ENCODE measurements around the gene ZCWPW1. TPM values are rescaled to one million over a fixed set of nuclear protein-coding genes. Genes with fewer than 3 reads are reported as not detected.

The ZCWPW1 gene
- total and polyA plus RNA-seq, 2 of the 8 experiments (the other 6 are each of a cell fraction or from before 2014, with no cell fraction given) = 0.51 to 1.4 TPM

GRCh38 chr7:100452513-100452912, 24.0 kb upstream of the ZCWPW1 start:
- Histone ChIP-seq H3K4me2 (ENCODE audit: insufficient read depth in 1 of 2, low read depth in 2 of 2, low read length in 2 of 2) (no peak overlapping the region), H2BK5ac (ENCODE audit: low read depth, low read length) (no peak overlapping the region), H3K9me3 (ENCODE audit: insufficient read depth in 2 of 2, low read depth in 1 of 2, low read length in 1 of 2) (no peaks in the 10 kb centered on the region), H3K23ac (ENCODE audit: insufficient read length) (no peak overlapping the region), H3K4ac (replicated peaks; ENCODE audit: insufficient read length, low read depth, low read length) (no peak overlapping the region), H2BK20ac (ENCODE audit: low read length) (no peak overlapping the region), H4K8ac (ENCODE audit: extremely low read depth, insufficient read depth, low read length) (no peak overlapping the region), H2AK5ac (ENCODE audit: low read depth, low read length) (no peak overlapping the region), H2BK120ac (replicated peaks; ENCODE audit: low read depth, low read length) (no peak overlapping the region), H3K4me3 (ENCODE audit: extremely low read depth in 1 of 4, insufficient read depth in 2 of 4, low read depth in 3 of 4, low read length in 4 of 4) (no peak overlapping the region), H3K56ac (replicated peaks; ENCODE audit: insufficient read length, low read depth, low read length) (no peak overlapping the region), H3K4me1 (replicated peaks in 1 of 4; ENCODE audit: control insufficient read depth in 3 of 4, insufficient read depth in 4 of 4, low read length in 3 of 4) (peaks cover 0 to 8% (median 6%) of the 10 kb centered on the region in 4 experiments; a peak in 6 of 7 replicates), H3K18ac (ENCODE audit: extremely low read depth, low read length) (no peak overlapping the region), H2BK15ac (ENCODE audit: low read length) (no peak overlapping the region), H3K14ac (ENCODE audit: insufficient read length) (no peak overlapping the region), H2BK12ac (ENCODE audit: low read depth, low read length) (no peak overlapping the region), H3K27me3 (replicated peaks in 1 of 4; ENCODE audit: control insufficient read depth in 3 of 4, extremely low read depth in 1 of 4, insufficient read depth in 3 of 4, low read length in 3 of 4) (no peaks in the 10 kb centered on the region), H3K27ac (ENCODE audit: low read depth, low read length) (no peak overlapping the region), H3K79me2 (ENCODE audit: control insufficient read depth in 1 of 2, insufficient read depth in 2 of 2, low read length in 2 of 2) (no peaks in the 10 kb centered on the region), H4K91ac (replicated peaks; ENCODE audit: insufficient read length, low read length) (no peak overlapping the region), H3K36me3 (ENCODE audit: control insufficient read depth in 2 of 4, insufficient read depth in 4 of 4, low read length in 3 of 4) (no peaks in the 10 kb centered on the region), H2AFZ (ENCODE audit: low read length) (no peak overlapping the region), H4K20me1 (replicated peaks in 1 of 2; ENCODE audit: control insufficient read depth in 1 of 2, insufficient read depth in 2 of 2, low read length in 2 of 2) (no peaks in the 10 kb centered on the region), H3K9ac (replicated peaks in 1 of 4; ENCODE audit: extremely low read depth in 1 of 4, low read depth in 3 of 4, low read length in 3 of 4) (no peak overlapping the region), H4K5ac (ENCODE audit: insufficient read length, low read depth, low read length) (no peak overlapping the region), H3K23me2 (ENCODE audit: low read depth, low read length) (no peaks in the 10 kb centered on the region), H3K79me1 (ENCODE audit: low read depth, low read length) (no peaks in the 10 kb centered on the region)
- WGBS, 2 experiments (ENCODE audit: extremely low coverage in 1 of 2, insufficient coverage in 1 of 2, insufficient read length in 1 of 2, insufficient replicate concordance in 2 of 2, low coverage in 1 of 2, low lambda C conversion rate in 2 of 2, missing lambda C conversion rate in 1 of 2) = 89% methylated on average over 3 of the region's 3 CpGs; no CpG with 5 or more reads in 1 of the 2 experiments
- FAIRE-seq (no peak), DNase-seq (ENCODE audit: low read depth in 1 of 2, low spot score in 2 of 2) (no peak)
- POLR2A ChIA-PET (ENCODE audit: partially characterized antibody) = interaction anchor here (1.1 to 8.2 kb wide), 4 partner anchors 11 to 134 kb away, joined by 3 to 81 read pairs (median 29); partner anchors contain the start of genes FBXO24, LRCH4, MEPCE and PPP1R35
- CTCF ChIA-PET (ENCODE audit: partially characterized antibody) = interaction anchor here (1.3 to 8.3 kb wide), 3 partner anchors 10 to 46 kb away, joined by 5 to 70 read pairs (median 34); partner anchors contain the start of gene SPACDR
- TF ChIP-seq CEBPB (IDR thresholded peaks at IDR 0.05; ENCODE audit: low read depth, low read length) (no peak), TAF1 (IDR thresholded peaks at IDR 0.05; ENCODE audit: low read depth, low read length) (no peak), POLR2A (IDR thresholded peaks at IDR 0.05; ENCODE audit: control extremely low read depth in 1 of 2, low read depth in 2 of 2, low read length in 2 of 2) (no peak), YY1 (IDR thresholded peaks at IDR 0.05; ENCODE audit: low read depth, low read length) (no peak), GTF2F1 (IDR thresholded peaks at IDR 0.05; ENCODE audit: borderline replicate concordance, low read depth, low read length) (no peak), RNF2 (IDR thresholded peaks at IDR 0.05; ENCODE audit: borderline replicate concordance, low read depth, low read length, missing control alignments, poor library complexity, severe bottlenecking) (no peak), SIN3A (conservative IDR thresholded peaks at IDR 0.05 in 1 of 2, IDR thresholded peaks at IDR 0.05 in 1 of 2; ENCODE audit: low read depth in 1 of 2, low read length in 2 of 2) (no peak), ATF3 (IDR thresholded peaks at IDR 0.05; ENCODE audit: insufficient read depth, low read depth, low read length) (no peak)
